Fibroblast of lung (primary cell): ENCODE results near the gene ENO4. TPM values are rescaled to one million over a fixed set of nuclear protein-coding genes. Genes with fewer than 3 reads are reported as not detected.

Experiments used
- DNase-seq, 2 donors: peaks; one replicate each; pipeline versions ENCODE4 v3.0.0 to v3.0.0-alpha.2; 2010; ENCODE audit warnings: low read depth in 2 of 2
- H2AFZ ChIP-seq: 2 replicates; pipeline ENCODE4 v1.5.1; 2012; ENCODE audit warnings: low read length, control low read depth, inconsistent platforms
- H3K27ac ChIP-seq: 2 replicates; pipeline ENCODE4 v1.5.1; 2011; ENCODE audit warnings: low read length, control low read depth; ENCODE audit not compliant: insufficient read depth
- H3K27me3 ChIP-seq: 2 replicates; pipeline ENCODE4 v1.5.1; 2011; ENCODE audit warnings: mild to moderate bottlenecking, low read length; ENCODE audit not compliant: control insufficient read depth, insufficient read depth
- H3K36me3 ChIP-seq: 2 replicates; pipeline ENCODE4 v1.5.1; 2011; ENCODE audit warnings: low read length; ENCODE audit not compliant: control insufficient read depth, insufficient read depth
- H3K4me1 ChIP-seq: 2 replicates; pipeline ENCODE4 v1.5.1; 2011; ENCODE audit warnings: low read length; ENCODE audit not compliant: control insufficient read depth, insufficient read depth; ENCODE audit errors: extremely low read depth
- H3K4me2 ChIP-seq: 2 replicates; pipeline ENCODE4 v1.5.1; 2011; ENCODE audit warnings: low read length, control low read depth; ENCODE audit not compliant: insufficient read depth; ENCODE audit errors: extremely low read depth
- H3K4me3 ChIP-seq, 4 experiments: fragments of 200-600 bp in 1 of 4; sonication (generic) in 1 of 4; replicated peaks in 1 of 4; 2 replicates each; pipeline ENCODE4 v1.5.1; 2011 to 2016; ENCODE audit warnings: low read length in 4 of 4, low read depth in 3 of 4, mild to moderate bottlenecking in 3 of 4, control low read depth in 2 of 4, inconsistent platforms in 1 of 4, mixed read lengths in 1 of 4; ENCODE audit not compliant: insufficient read depth in 1 of 4; ENCODE audit errors: control extremely low read depth in 1 of 4
- H3K79me2 ChIP-seq: 2 replicates; pipeline ENCODE4 v1.5.1; 2012; ENCODE audit warnings: mild to moderate bottlenecking, low read length, inconsistent platforms; ENCODE audit not compliant: control insufficient read depth, insufficient read depth
- H3K9ac ChIP-seq: 2 replicates; pipeline ENCODE4 v1.5.1; 2011; ENCODE audit warnings: mild to moderate bottlenecking, low read length, control low read depth; ENCODE audit not compliant: insufficient read depth
- H3K9me3 ChIP-seq: 2 replicates; pipeline ENCODE4 v1.5.1; 2012; ENCODE audit warnings: low read depth, low read length; ENCODE audit not compliant: control insufficient read depth, insufficient read depth
- H4K20me1 ChIP-seq: 2 replicates; pipeline ENCODE4 v1.5.1; 2011; ENCODE audit warnings: low read length; ENCODE audit not compliant: control insufficient read depth, insufficient read depth; ENCODE audit errors: extremely low read depth
- EZH2 ChIP-seq: IDR thresholded peaks from 2 replicates; pipeline ENCODE4 v1.5.1; 2012; ENCODE audit warnings: low read length, control low read depth, mild to moderate bottlenecking; ENCODE audit errors: missing control alignments
- polyA plus RNA-seq, 2 donors: library from polyadenylated mRNA; depleted of rRNA in 1 of 2; stranded (reverse) in 1 of 2; unstranded in 1 of 2; fragments of >200 nt; gene quantifications; 2 replicates each; pipeline ENCODE4 v1.2.1, GENCODE V29; 2011 to 2012; ENCODE audit warnings: missing spikeins in 1 of 2
- total RNA-seq: library from RNA; depleted of rRNA; stranded (reverse); fragments of >200 nt; gene quantifications from 2 replicates; pipeline ENCODE4 v1.2.1, GENCODE V29; 2014
- TF ChIP-seq, protein P1 (sequence below), 2 donors: IDR thresholded peaks in 1 of 2; conservative IDR thresholded peaks in 1 of 2; 1 replicate in 1 of 2; 2 replicates in 1 of 2; pipeline ENCODE4 v1.5.1; 2011 to 2012; ENCODE audit warnings: low read length in 2 of 2, control low read depth in 1 of 2, inconsistent platforms in 1 of 2, low read depth in 1 of 2, mild to moderate bottlenecking in 1 of 2

The ENO4 gene
- total and polyA plus RNA-seq, 2 donors (not counting 1 experiment from before 2014, with no cell fraction given), result 0.05 to 0.66 TPM

GRCh38 chr10:116905845-116906210 lies 56.5 kb downstream of the ENO4 start:
- Histone ChIP-seq H3K4me2 (no peak overlapping the region), H3K9me3 (no peaks in the 10 kb centered on the region), H3K27me3 (no peaks in the 10 kb centered on the region), H3K36me3 (no peaks in the 10 kb centered on the region), H3K79me2 (no peaks in the 10 kb centered on the region), H3K4me3 (no peak overlapping the region), H3K9ac (no peak overlapping the region), H3K4me1 (no peaks in the 10 kb centered on the region), H3K27ac (no peak overlapping the region), H4K20me1 (no peaks in the 10 kb centered on the region), H2AFZ (no peak overlapping the region)
- no peak for DNase-seq
- no peak for TF ChIP-seq EZH2
- TF ChIP-seq, protein P1, sequence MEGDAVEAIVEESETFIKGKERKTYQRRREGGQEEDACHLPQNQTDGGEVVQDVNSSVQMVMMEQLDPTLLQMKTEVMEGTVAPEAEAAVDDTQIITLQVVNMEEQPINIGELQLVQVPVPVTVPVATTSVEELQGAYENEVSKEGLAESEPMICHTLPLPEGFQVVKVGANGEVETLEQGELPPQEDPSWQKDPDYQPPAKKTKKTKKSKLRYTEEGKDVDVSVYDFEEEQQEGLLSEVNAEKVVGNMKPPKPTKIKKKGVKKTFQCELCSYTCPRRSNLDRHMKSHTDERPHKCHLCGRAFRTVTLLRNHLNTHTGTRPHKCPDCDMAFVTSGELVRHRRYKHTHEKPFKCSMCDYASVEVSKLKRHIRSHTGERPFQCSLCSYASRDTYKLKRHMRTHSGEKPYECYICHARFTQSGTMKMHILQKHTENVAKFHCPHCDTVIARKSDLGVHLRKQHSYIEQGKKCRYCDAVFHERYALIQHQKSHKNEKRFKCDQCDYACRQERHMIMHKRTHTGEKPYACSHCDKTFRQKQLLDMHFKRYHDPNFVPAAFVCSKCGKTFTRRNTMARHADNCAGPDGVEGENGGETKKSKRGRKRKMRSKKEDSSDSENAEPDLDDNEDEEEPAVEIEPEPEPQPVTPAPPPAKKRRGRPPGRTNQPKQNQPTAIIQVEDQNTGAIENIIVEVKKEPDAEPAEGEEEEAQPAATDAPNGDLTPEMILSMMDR (conservative IDR thresholded peaks at IDR 0.05 in 1 of 2, IDR thresholded peaks at IDR 0.05 in 1 of 2; ENCODE audit: low read depth in 1 of 2, low read length in 2 of 2), result no peak

GRCh38 chr10:116907245-116907987 lies 58.1 kb downstream of the ENO4 start:
- TF ChIP-seq, protein P1 (conservative IDR thresholded peaks at IDR 0.05 in 1 of 2, IDR thresholded peaks at IDR 0.05 in 1 of 2; ENCODE audit: low read depth in 1 of 2, low read length in 2 of 2), result no peak
- TF ChIP-seq EZH2, result no peak
- no peaks in the 10 kb centered on the region for H4K20me1 ChIP-seq
- no peaks in the 10 kb centered on the region for H3K36me3 ChIP-seq
- no peak overlapping the region for H3K9ac ChIP-seq
- no peaks in the 10 kb centered on the region for H3K79me2 ChIP-seq
- H3K27me3 ChIP-seq, result no peaks in the 10 kb centered on the region
- no peak overlapping the region for H2AFZ ChIP-seq
- no peak overlapping the region for H3K4me2 ChIP-seq
- DNase-seq, result no peak
- H3K4me3 ChIP-seq, result no peak overlapping the region
- no peaks in the 10 kb centered on the region for H3K4me1 ChIP-seq
- no peak overlapping the region for H3K27ac ChIP-seq
- no peaks in the 10 kb centered on the region for H3K9me3 ChIP-seq

GRCh38 chr10:116909307-116909706 lies 60.0 kb downstream of the ENO4 start:
- H3K9ac ChIP-seq, result no peak overlapping the region
- H3K36me3 ChIP-seq, result no peaks in the 10 kb centered on the region
- DNase-seq, result no peak
- H3K27ac ChIP-seq, result no peak overlapping the region
- no peak overlapping the region for H3K4me2 ChIP-seq
- H3K27me3 ChIP-seq, result no peaks in the 10 kb centered on the region
- H3K9me3 ChIP-seq, result no peaks in the 10 kb centered on the region
- no peaks in the 10 kb centered on the region for H4K20me1 ChIP-seq
- no peak overlapping the region for H2AFZ ChIP-seq
- H3K4me3 ChIP-seq, result no peak overlapping the region
- TF ChIP-seq, protein P1 (conservative IDR thresholded peaks at IDR 0.05 in 1 of 2, IDR thresholded peaks at IDR 0.05 in 1 of 2; ENCODE audit: low read depth in 1 of 2, low read length in 2 of 2), result no peak
- TF ChIP-seq EZH2, result no peak
- no peaks in the 10 kb centered on the region for H3K4me1 ChIP-seq
- no peaks in the 10 kb centered on the region for H3K79me2 ChIP-seq
